HG02943 (cell line): ENCODE measurements around the gene LSS.

ENCODE experiments used
- ATAC-seq: cut with Tn5 transposase; IDR thresholded peaks from one replicate; pipeline ENCODE4 v1.9.1; 2021; ENCODE audit warnings: mild to moderate bottlenecking, low read depth, moderate library complexity; ENCODE audit not compliant: unreplicated experiment

LSS gene

GRCh38 chr21:46220275-46220810, 8.2 kb downstream of the LSS start:
- no peak for ATAC-seq

GRCh38 chr21:46219591-46220239, 8.9 kb downstream of the LSS start:
- no peak for ATAC-seq

DNA sequence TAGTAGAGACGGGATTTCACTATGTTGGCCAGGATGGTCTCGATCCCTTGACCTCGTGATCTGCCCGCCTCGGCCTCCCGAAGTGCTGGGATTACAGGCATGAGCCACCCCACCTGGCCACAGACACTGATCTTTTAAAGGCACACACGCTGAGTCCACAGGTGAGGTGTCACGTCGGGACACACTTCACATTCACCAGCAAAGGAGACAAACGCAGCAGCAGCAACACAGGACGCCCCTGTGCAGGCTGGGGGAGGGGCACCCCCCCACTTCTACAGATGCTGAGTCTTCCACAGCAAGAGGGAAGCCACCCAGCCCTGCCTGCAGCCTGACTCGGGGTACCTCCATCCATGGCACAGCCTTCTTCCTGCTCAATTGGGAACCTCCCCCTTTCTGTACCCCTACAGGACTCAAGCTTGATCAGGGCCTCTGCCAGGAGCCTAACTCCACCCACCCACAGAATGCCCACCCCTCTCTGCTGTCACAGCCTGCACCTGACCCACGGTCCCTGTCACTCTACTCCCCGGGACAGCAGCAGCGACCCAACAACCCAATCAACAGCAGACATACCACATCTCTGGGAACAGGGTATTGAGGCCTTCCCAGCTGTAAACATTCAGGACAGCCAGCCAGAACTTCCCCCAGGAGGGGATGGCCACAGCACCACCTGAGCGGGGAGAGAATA, 9.5 kb downstream of the LSS start:
- ATAC-seq = no peak

GRCh38 chr21:46217511-46218196, 10.9 kb downstream of the LSS start:
- no peak for ATAC-seq

- no peak for ATAC-seq
Measured at GRCh38 chr21:46216132-46216747, 12.3 kb downstream of the LSS start.

- no peak for ATAC-seq
Measured at GRCh38 chr21:46215436-46216131, 13.0 kb downstream of the LSS start.

- no peak for ATAC-seq
Measured at GRCh38 chr21:46214478-46215340, 13.9 kb downstream of the LSS start.

GRCh38 chr21:46213620-46214286, 14.8 kb downstream of the LSS start:
- ATAC-seq = no peak

DNA sequence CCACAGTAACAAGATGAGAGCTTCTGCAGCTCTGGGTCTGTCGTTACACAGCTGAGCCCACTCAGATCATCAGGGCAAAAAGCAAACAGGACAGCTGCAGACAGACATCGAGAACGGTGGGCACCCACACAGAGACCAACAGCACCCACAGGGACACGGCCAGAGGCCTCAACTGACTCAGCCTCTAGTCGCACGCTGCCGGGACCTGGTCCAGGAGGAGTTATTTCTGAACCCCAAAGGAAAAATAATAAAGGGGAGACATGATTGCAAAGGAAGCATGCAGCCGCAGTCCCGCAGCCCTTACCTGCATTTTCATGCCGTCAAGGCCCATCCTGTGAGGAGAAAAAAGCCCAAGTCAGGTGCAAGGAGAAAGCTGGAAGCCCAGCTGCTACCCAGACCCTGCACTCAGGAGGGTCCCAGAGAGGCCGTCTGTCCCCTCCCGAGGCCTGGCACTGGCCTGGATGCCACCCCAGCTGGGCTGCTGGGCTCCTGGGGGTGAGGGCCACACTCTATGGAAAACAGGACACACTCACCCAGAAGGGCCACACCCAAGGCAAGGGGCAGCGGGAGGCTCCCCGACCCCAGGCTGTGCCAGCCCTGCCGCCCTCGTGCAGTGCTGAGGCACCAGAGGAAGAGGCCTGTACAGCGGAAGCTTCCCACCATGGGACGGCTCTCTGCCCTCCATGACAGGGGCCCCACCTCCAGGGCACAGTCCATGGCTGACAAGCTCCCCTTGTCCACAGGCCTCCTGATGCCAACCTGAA, 15.7 kb downstream of the LSS start:
- no peak for ATAC-seq

DNA sequence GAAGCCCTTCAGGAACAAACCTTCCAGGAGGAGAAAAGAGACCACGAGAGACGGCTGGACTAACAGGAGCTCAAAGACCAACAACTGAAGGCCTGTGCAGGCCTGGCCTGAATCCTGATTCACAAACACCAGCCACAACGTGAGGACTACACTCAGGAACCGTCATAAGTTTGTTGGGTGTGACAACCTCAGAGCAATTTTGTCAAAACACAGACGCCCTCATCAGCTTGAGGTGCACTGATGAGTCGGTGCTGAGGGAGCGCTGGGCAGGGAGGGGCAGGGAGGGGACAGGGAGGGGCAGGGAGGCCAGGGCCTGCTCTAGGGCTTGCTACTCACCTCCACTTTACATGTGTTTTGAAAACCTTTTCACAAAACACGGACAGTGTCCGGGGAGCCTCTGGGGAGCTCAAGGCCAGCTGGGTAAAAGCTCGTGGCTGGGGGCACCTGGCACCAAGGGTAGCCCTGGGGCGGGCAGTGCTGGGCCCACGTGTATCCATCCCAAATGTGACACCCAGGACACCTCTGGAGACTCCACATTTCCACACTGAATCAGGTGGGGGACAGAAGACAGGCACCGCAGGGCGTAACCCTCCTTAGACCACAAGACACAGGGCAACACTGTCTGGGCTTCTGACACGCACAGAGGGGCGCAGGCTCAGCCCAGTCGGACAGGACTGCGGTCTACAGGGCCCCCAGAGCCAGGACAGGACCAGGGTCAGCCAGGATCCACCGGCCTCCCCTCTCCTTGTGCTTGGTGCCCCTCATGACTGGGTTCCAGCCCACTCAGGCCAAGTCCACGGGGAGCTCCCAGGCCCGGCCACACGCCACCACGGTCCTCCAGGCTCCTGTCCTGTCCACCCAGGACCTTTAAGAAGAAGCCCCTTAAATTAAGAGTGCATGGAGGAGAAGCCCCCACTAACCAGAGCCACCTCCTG, 16.5 kb downstream of the LSS start:
- no peak for ATAC-seq

DNA sequence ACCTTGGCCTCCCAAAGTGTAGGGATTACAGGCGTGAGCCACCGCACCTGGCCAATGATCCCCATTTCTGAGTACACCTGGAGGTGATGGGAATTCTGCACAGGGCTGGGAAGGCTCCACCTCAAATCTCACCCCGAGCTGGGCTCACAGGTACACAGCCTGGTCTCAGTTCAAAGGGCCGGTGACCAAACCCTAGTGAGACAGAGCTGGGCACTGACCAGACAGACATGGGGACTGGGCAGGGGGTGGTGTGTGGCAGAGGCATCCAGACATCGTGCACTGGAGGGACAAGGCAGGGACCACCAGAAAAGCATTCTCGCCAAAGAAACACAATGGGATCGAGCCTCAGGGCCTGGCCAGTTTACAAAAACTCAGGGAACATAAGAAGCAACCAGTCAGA, 17.2 kb downstream of the LSS start:
- ATAC-seq = no peak

DNA sequence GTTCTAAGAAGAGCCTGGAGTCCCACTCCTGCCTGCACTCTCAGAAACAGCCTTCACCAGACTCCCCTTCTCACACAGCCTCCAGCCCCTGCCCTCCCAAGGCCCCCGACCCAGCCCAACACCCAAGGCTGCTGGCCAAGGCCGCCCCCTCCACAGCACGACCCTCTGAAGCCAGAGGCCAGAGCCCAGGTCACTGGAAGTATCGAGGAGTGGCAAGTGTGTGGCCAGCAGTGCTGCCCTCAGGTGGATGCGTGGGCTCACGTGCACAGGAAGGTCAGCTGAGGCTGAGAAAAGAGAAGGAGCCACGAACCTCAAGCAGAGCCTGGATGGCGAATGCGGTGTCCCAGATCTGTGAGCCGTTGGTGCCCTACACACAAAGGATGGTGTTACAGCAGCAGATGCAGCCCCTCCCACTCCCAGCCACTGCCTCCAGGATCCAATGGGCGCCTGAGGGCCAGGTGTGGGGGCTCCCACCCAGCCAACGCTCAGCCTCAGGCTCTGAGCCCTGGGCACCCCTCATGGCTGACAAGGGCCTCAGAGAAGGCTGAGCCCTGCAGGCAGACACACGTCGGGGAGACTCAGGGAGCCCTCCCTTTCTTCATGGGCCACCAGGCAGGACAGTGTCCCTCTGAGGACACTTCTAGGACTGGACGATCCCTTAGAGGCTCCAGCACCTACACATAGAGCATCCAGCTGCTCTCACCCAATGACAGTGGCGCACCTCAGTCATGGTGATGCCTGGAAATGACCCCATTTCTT, 18.0 kb downstream of the LSS start:
- no peak for ATAC-seq

DNA sequence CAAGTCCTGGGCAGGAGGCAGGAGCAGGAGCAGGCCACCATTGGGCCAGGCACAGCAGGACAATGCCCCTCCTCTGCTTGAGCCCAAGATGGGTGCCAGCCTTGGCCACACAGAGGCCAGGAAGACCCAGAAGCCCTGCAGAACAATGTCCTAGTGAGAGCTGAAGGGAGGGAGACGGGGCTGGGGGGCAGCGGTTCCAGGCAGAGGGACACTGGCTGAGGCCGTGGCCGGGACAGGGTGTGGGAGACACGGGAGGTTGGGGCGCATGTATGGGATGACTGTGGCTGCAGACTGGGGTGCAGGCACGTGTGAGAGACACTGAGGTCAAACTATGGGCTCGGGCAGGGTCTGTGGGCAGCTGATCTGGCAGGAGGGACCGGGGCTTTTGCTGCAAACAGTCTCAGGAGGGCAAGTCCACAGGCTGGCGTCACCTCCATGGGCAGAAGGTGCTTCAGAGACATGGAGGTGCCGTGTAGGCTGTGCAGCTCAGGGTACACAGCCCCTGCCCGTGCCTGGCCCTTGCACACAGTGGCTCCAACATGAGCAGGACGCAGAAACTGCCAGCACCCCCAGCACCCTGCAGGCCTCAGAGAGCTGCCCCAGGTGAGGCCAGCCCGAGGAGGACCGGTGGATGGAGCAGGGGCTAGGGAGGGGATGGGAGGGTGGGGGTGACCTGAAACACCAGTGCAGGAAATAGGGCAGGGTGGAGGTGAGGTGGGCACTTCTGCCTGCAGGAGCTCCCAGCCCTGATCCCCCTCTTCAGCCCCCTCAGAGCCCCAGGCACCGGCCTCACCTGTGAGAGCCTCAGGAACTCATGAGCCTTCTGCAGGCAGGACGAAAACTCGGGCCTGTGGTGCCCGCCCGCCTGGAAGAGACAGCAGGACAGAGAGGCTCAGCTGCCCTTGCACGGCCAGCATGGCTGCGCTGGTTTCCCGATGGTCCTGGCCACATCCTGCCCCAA, 19.5 kb downstream of the LSS start:
- ATAC-seq = no peak

DNA sequence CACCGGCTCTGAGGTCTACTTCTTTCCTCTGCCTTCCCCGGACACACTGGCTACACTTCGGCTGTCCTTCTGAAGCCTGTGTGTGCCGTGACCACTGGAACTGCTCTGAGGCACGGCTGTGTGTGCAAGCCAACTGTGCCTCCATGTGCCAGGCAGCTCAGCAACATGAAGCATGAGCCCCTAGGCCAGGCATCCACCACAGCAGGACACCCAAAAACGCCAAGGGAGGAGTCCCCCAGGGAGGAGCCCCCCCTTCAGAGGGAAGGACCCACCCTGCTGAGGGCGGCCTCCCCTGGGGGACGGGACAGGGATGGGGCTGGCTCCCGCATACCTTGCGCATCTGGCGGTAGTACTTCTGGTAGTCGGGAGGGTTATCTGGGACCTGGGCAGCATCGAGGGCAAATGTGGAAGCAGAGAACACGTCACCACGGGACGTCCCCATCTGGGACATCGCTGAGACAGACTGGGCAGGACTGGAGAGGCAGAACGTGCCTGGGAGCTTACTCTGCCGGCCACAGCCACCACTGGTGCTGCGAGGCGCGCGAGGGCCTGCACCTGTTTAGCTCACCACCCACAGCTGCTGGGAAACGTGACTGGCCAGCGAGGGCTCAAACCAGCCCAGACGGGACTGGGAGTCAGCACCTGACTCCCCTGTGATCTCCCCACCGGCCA, 20.5 kb downstream of the LSS start:
- no peak for ATAC-seq
